AG04449 (cell line): ENCODE measurements around the gene PRDM16.

Experiments used
- CTCF ChIA-PET: fragments of 350-600 bp; formaldehyde crosslinking; extraction: SDS; loops from one replicate; lab custom pipeline; 2021; ENCODE audit warnings: antibody characterized with exemption; lab: Yijun Ruan, JAX
- POLR2A ChIA-PET: fragments of 400-600, 350-600 bp; formaldehyde crosslinking; extraction: SDS; loops from one replicate; lab custom pipeline; 2020; ENCODE audit warnings: antibody characterized with exemption, inconsistent platforms; lab: Yijun Ruan, JAX
- DNase-seq: peaks from one replicate; pipeline ENCODE4 v3.0.0-alpha.2; 2010; ENCODE audit warnings: low read depth, low spot score
- H3K4me3 ChIP-seq: 2 replicates; pipeline ENCODE4 v1.5.1; 2011; ENCODE audit warnings: low read depth, mild to moderate bottlenecking, control low read depth, low read length
- TF ChIP-seq, protein P1 (sequence below): IDR thresholded peaks from one replicate; pipeline ENCODE4 v1.5.1; 2011; ENCODE audit warnings: mild to moderate bottlenecking, moderate library complexity, low read length, control low read depth, inconsistent platforms; ENCODE audit not compliant: insufficient read depth; ENCODE audit errors: missing control alignments

The PRDM16 gene

GRCh38 chr1:3479511-3480368 lies 410.7 kb downstream of the PRDM16 start:
- TF ChIP-seq, protein P1, sequence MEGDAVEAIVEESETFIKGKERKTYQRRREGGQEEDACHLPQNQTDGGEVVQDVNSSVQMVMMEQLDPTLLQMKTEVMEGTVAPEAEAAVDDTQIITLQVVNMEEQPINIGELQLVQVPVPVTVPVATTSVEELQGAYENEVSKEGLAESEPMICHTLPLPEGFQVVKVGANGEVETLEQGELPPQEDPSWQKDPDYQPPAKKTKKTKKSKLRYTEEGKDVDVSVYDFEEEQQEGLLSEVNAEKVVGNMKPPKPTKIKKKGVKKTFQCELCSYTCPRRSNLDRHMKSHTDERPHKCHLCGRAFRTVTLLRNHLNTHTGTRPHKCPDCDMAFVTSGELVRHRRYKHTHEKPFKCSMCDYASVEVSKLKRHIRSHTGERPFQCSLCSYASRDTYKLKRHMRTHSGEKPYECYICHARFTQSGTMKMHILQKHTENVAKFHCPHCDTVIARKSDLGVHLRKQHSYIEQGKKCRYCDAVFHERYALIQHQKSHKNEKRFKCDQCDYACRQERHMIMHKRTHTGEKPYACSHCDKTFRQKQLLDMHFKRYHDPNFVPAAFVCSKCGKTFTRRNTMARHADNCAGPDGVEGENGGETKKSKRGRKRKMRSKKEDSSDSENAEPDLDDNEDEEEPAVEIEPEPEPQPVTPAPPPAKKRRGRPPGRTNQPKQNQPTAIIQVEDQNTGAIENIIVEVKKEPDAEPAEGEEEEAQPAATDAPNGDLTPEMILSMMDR, result no peak
- POLR2A ChIA-PET, result no interaction called here
- H3K4me3 ChIP-seq, result no peak overlapping the region
- DNase-seq, result no peak
- CTCF ChIA-PET, result interaction anchor here (1.3 to 3.9 kb wide), 4 partner anchors 11 to 142 kb away, joined by 4 to 63 read pairs (median 13); partner anchors contain the start of gene ARHGEF16

DNA sequence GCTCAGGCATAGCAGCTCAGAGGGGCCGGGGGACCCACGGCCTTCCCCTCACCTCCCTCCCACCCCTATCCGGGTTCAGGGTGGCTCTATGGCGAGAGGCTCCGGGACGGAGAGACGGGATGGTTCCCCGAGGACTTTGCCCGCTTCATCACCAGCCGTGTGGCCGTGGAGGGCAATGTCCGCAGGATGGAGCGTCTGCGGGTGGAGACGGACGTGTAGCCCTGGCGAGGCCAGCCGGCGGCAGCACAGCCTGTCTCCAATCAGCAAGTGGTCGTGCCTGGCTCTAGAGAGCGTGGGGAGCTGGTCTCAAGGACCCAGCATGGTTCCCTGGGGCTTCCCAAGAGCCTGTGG lies 411.3 kb downstream of the PRDM16 start:
- H3K4me3 ChIP-seq, result no peak overlapping the region
- ChIA-PET CTCF (interaction anchor here (3.4 to 3.9 kb wide), 2 partner anchors 10 to 27 kb away, joined by 18 to 63 read pairs; partner anchors contain the start of gene ARHGEF16), POLR2A (no interaction called here)
- TF ChIP-seq, protein P1, result no peak
- DNase-seq, result no peak

GRCh38 chr1:3481046-3481445 lies 412.0 kb downstream of the PRDM16 start:
- TF ChIP-seq, protein P1, result no peak
- H3K4me3 ChIP-seq, result no peak overlapping the region
- ChIA-PET CTCF (interaction anchor here (2.3 to 3.9 kb wide), 3 partner anchors 9 to 28 kb away, joined by 16 to 63 read pairs (median 18); partner anchors contain the start of gene ARHGEF16), POLR2A (no interaction called here)
- DNase-seq, result no peak

DNA sequence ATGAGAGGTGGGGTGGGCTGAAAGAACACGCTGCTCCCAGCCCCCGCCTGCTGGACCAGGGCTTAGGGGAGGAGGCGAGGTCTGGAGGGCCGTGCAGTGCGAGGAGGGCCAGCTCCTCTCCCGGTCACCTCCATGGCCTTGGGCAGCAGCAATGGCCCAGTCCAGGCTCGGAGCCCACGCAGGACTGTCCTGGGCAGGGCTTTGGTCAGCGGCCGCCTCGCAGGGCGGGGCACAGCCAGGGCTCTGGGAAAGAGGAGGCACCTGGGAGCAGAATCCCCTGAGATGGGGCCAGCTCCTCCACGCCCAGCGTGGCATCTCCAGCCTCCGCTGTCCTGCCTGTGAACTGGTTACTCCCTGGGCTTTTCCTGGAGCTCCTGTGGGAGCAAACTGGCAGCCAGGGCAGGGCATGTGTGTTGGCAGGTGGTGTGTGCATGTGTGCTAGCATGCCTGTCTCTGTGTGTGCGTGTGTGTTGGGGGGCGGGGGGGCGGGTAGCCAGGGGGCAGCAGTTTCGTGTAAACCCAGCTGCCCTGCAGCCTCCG lies 412.9 kb downstream of the PRDM16 start:
- TF ChIP-seq, protein P1, result no peak
- POLR2A ChIA-PET, result no interaction called here
- CTCF ChIA-PET, result interaction anchor here (2.3 to 3.9 kb wide), 3 partner anchors 9 to 29 kb away, joined by 16 to 63 read pairs (median 18); partner anchors contain the start of gene ARHGEF16
- no peak overlapping the region for H3K4me3 ChIP-seq
- no peak for DNase-seq

DNA sequence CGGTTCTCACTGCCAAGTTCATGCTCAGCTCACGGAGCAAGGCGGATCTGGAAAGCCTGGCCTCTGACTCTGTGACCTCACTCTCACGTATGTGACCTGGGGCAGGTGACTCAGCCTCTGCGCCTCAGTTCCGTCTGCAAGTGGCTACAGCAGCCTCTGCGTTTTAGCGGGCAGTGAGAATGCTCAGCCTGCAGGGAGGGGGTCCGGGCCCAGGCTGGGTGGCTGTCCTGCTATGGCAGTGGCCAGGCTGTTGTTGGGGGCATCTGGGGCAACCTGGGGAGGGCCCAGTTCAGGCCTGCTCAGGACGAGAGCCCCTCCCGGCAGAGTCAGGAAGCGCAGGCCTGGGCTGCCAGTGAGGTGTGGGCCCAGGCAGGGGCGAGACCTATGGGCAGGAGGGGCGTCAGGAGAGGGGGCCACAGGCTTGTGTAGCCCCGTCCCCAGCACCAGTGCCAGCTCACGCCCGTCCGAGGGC lies 413.4 kb downstream of the PRDM16 start:
- ChIA-PET CTCF (interaction anchor here (1.1 to 3.9 kb wide), 4 partner anchors 8 to 69 kb away, joined by 3 to 63 read pairs (median 17); partner anchors contain the start of gene ARHGEF16), POLR2A (no interaction called here)
- TF ChIP-seq, protein P1, result peak; percentile 22
- no peak overlapping the region for H3K4me3 ChIP-seq
- no peak for DNase-seq

DNA sequence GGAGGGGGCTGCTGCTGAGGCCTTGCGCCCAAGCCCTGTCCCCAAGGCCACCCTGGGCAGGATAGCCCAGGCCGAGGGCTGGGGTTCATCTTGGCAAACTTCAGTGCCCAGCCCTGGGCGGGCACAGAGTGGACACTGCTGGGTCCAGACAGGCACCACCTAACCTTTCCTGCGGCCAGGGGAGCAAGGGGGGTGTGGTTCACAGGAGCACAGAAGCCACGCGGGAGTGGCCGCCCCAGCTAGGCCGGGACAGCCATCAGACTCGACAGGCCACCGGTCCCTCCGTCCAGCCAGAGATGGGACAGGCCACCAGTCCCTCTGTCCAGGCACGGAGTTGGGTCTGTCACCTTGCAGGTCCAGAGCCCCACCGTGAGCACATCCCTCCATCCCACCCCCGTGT lies 414.4 kb downstream of the PRDM16 start:
- POLR2A ChIA-PET, result no interaction called here
- DNase-seq, result no peak
- TF ChIP-seq, protein P1, result no peak
- no peak overlapping the region for H3K4me3 ChIP-seq
- CTCF ChIA-PET, result interaction anchor here (1.1 to 3.9 kb wide), 3 partner anchors 11 to 68 kb away, joined by 3 to 63 read pairs (median 16); partner anchors contain the start of gene ARHGEF16
